SK-N-SH treated with all-trans-retinoic acid at 6 μM for 48 hours (cell line): Measurements from ENCODE around the gene KRT9.

Source experiments
- ATAC-seq: fragments of 200-7000 bp; cut with Tn5 transposase; 3 replicates; pipeline ENCODE4 v1.9.1; 2020; ENCODE audit warnings: mild to moderate bottlenecking, moderate library complexity
- ARNTL ChIP-seq: fragments of 450-650 bp; formaldehyde crosslinking; IDR thresholded peaks from 2 replicates; pipeline ENCODE4 v1.5.0; 2020; ENCODE audit warnings: low read depth, mild to moderate bottlenecking, moderate library complexity, borderline replicate concordance
- CREB5 ChIP-seq: fragments of 250-450 bp; sonication (Bioruptor Pico); IDR thresholded peaks from 2 replicates; pipeline ENCODE4 v1.5.1; 2020; ENCODE audit warnings: low read depth, mild to moderate bottlenecking, moderate library complexity
- CSDC2 ChIP-seq: fragments of 250-450 bp; sonication (Bioruptor Pico); IDR thresholded peaks from 2 replicates; pipeline ENCODE4 v1.5.0; 2020; ENCODE audit warnings: mild to moderate bottlenecking, moderate library complexity
- CSRNP3 ChIP-seq: fragments of 250-450 bp; sonication (Bioruptor Pico); IDR thresholded peaks from 2 replicates; pipeline ENCODE4 v1.5.1; 2021; ENCODE audit warnings: mild to moderate bottlenecking, moderate library complexity
- ESRRG ChIP-seq: fragments of 250-450 bp; sonication (Bioruptor Pico); IDR thresholded peaks from 2 replicates; pipeline ENCODE4 v1.6.1; 2021; ENCODE audit warnings: mild to moderate bottlenecking
- ISL1 ChIP-seq: fragments of 250-450 bp; sonication (Bioruptor Pico); IDR thresholded peaks from 2 replicates; pipeline ENCODE4 v2.1.2; 2022; ENCODE audit warnings: mild to moderate bottlenecking, moderate library complexity
- OSR1 ChIP-seq: fragments of 250-450 bp; sonication (Bioruptor Pico); IDR thresholded peaks from 2 replicates; pipeline ENCODE4 v1.8.0; 2022; ENCODE audit warnings: moderate library complexity, mild to moderate bottlenecking, inconsistent platforms
- POU6F1 ChIP-seq: fragments of 250-450 bp; sonication (Bioruptor Pico); IDR thresholded peaks from 2 replicates; pipeline ENCODE4 v1.8.0; 2021; ENCODE audit warnings: low read depth, mild to moderate bottlenecking, moderate library complexity, borderline replicate concordance
- PPARA ChIP-seq: fragments of 250-450 bp; sonication (Bioruptor Pico); IDR thresholded peaks from 2 replicates; pipeline ENCODE4 v1.5.0; 2020; ENCODE audit warnings: mild to moderate bottlenecking, borderline replicate concordance
- RARB ChIP-seq: fragments of 250-450 bp; sonication (Bioruptor Pico); IDR thresholded peaks from 2 replicates; pipeline ENCODE4 v1.8.0; 2021; ENCODE audit warnings: mild to moderate bottlenecking, moderate library complexity
- SNAI2 ChIP-seq: fragments of 250-450 bp; sonication (Bioruptor Pico); IDR thresholded peaks from 2 replicates; pipeline ENCODE4 v1.5.0; 2020; ENCODE audit warnings: mild to moderate bottlenecking, moderate library complexity
- TCF4 ChIP-seq: fragments of 250-450 bp; sonication (Bioruptor Pico); IDR thresholded peaks from 2 replicates; pipeline ENCODE4 v1.8.0; 2021; ENCODE audit warnings: mild to moderate bottlenecking, moderate library complexity, borderline replicate concordance
- TOX ChIP-seq: fragments of 250-450 bp; sonication (Bioruptor Pico); IDR thresholded peaks from 2 replicates; pipeline ENCODE4 v1.8.0; 2021; ENCODE audit warnings: mild to moderate bottlenecking, moderate library complexity, borderline replicate concordance
- TSHZ2 ChIP-seq: fragments of 250-450 bp; sonication (Bioruptor Pico); IDR thresholded peaks from 2 replicates; pipeline ENCODE4 v1.5.0; 2020; ENCODE audit warnings: mild to moderate bottlenecking, moderate library complexity
- ZC3H10 ChIP-seq: fragments of 250-450 bp; sonication (Bioruptor Pico); IDR thresholded peaks from 2 replicates; pipeline ENCODE4 v1.5.1; 2021; ENCODE audit warnings: mild to moderate bottlenecking, moderate library complexity
- ZFP3 ChIP-seq: fragments of 250-450 bp; sonication (Bioruptor Pico); IDR thresholded peaks from 2 replicates; pipeline ENCODE4 v1.5.0; 2020; ENCODE audit warnings: mild to moderate bottlenecking, moderate library complexity
- ZFP30 ChIP-seq: fragments of 450-650 bp; formaldehyde crosslinking; IDR thresholded peaks from 2 replicates; pipeline ENCODE4 v1.5.0; 2022; ENCODE audit warnings: mild to moderate bottlenecking, moderate library complexity
- ZNF565 ChIP-seq: fragments of 450-650 bp; formaldehyde crosslinking; conservative IDR thresholded peaks from 2 replicates; pipeline ENCODE4 v1.5.0; 2020; ENCODE audit warnings: low read depth, mild to moderate bottlenecking, moderate library complexity
- ZNF70 ChIP-seq: fragments of 450-650 bp; formaldehyde crosslinking; IDR thresholded peaks from 2 replicates; pipeline ENCODE4 v1.5.0; 2020; ENCODE audit warnings: mild to moderate bottlenecking, moderate library complexity
- ZNF8 ChIP-seq: fragments of 450-650 bp; formaldehyde crosslinking; IDR thresholded peaks from 2 replicates; pipeline ENCODE4 v1.5.0; 2020; ENCODE audit warnings: mild to moderate bottlenecking, moderate library complexity

The KRT9 gene

GRCh38 chr17:41520821-41521521 lies 50.9 kb downstream of the KRT9 start:
- ATAC-seq = no peak

GRCh38 chr17:41519501-41520224 lies 52.2 kb downstream of the KRT9 start:
- TF ChIP-seq ZNF70 (CRISPR knock-in tag) = no peak
- no peak for TF ChIP-seq ESRRG (CRISPR knock-in tag)
- no peak for TF ChIP-seq CREB5 (CRISPR knock-in tag)
- no peak for TF ChIP-seq OSR1 (CRISPR knock-in tag)
- TF ChIP-seq PPARA (CRISPR knock-in tag) = no peak
- TF ChIP-seq ARNTL = no peak
- TF ChIP-seq TSHZ2 (CRISPR knock-in tag) = no peak
- no peak for TF ChIP-seq ZNF565 (CRISPR knock-in tag)
- TF ChIP-seq SNAI2 = no peak
- no peak for TF ChIP-seq TOX (CRISPR knock-in tag)
- TF ChIP-seq ZC3H10 (CRISPR knock-in tag) = no peak
- TF ChIP-seq CSRNP3 (CRISPR knock-in tag) = no peak
- TF ChIP-seq ZNF8 (CRISPR knock-in tag) = no peak
- TF ChIP-seq RARB = no peak
- no peak for TF ChIP-seq ZFP30
- no peak for TF ChIP-seq POU6F1 (CRISPR knock-in tag)
- no peak for ATAC-seq

More at GRCh38 chr17:41520821-41521521, 50.9 kb downstream of the KRT9 start:
- TF ChIP-seq TCF4 (CRISPR knock-in tag) (no peak), SNAI2 (no peak), ZC3H10 (CRISPR knock-in tag) (no peak), CREB5 (CRISPR knock-in tag) (no peak), CSDC2 (CRISPR knock-in tag) (no peak), ZFP30 (no peak), RARB (no peak), TOX (CRISPR knock-in tag) (no peak), ZFP3 (CRISPR knock-in tag) (no peak)

- no peak for TF ChIP-seq CREB5 (CRISPR knock-in tag)
- TF ChIP-seq ZFP3 (CRISPR knock-in tag) = no peak
- no peak for TF ChIP-seq TOX (CRISPR knock-in tag)
- TF ChIP-seq ISL1 (CRISPR knock-in tag) = no peak
- no peak for TF ChIP-seq ZC3H10 (CRISPR knock-in tag)
- ATAC-seq = peak; percentile 32; the same call in 1 of the 3 replicates
Measured at GRCh38 chr17:41518789-41519449, 52.9 kb downstream of the KRT9 start, which contains the start of gene KRT15. Gene KRT15, minus strand, starts transcription at chr17:41518890. Its CDS starts 63 bp downstream, at chr17:41518827.
